ENCODE data around the gene NCAM1.

NCAM1 gene

GRCh38 chr11:113213549-113213948, 252.3 kb downstream of the NCAM1 start:
- no peak for DNase-seq

- DNase-seq = no peak
Measured at GRCh38 chr11:113222241-113222640, 261.0 kb downstream of the NCAM1 start.

GRCh38 chr11:113234888-113235287, 273.7 kb downstream of the NCAM1 start:
- no peak for DNase-seq

GRCh38 chr11:113237261-113237660, 276.0 kb downstream of the NCAM1 start:
- DNase-seq = no peak

GRCh38 chr11:113238721-113239120, 277.5 kb downstream of the NCAM1 start:
- DNase-seq = no peak

GRCh38 chr11:113240389-113240788, 279.2 kb downstream of the NCAM1 start:
- DNase-seq = no peak

- DNase-seq = no peak
Measured at GRCh38 chr11:113240790-113241635, 279.8 kb downstream of the NCAM1 start.

- DNase-seq = no peak
Measured at GRCh38 chr11:113241636-113242054, 280.4 kb downstream of the NCAM1 start.

- DNase-seq = no peak
Measured at GRCh38 chr11:113242060-113242459, 280.8 kb downstream of the NCAM1 start.

GRCh38 chr11:113242767-113243397, 281.7 kb downstream of the NCAM1 start:
- DNase-seq = no peak

GRCh38 chr11:113243696-113244095, 282.5 kb downstream of the NCAM1 start:
- DNase-seq = no peak

GRCh38 chr11:113245216-113245615, 284.0 kb downstream of the NCAM1 start:
- no peak for DNase-seq

GRCh38 chr11:113247221-113247620, 286.0 kb downstream of the NCAM1 start:
- DNase-seq = no peak

GRCh38 chr11:113247966-113248365, 286.7 kb downstream of the NCAM1 start:
- no peak for DNase-seq

GRCh38 chr11:113248702-113249490, 287.7 kb downstream of the NCAM1 start:
- DNase-seq = no peak

- DNase-seq = no peak
Measured at GRCh38 chr11:113249491-113249763, 288.2 kb downstream of the NCAM1 start.

GRCh38 chr11:113249786-113250185, 288.6 kb downstream of the NCAM1 start:
- no peak for DNase-seq

- DNase-seq = no peak
Measured at GRCh38 chr11:113251281-113251680, 290.1 kb downstream of the NCAM1 start.

- DNase-seq = no peak
Measured at GRCh38 chr11:113253406-113253805, 292.2 kb downstream of the NCAM1 start.

GRCh38 chr11:113255096-113255495, 293.9 kb downstream of the NCAM1 start:
- no peak for DNase-seq

- DNase-seq = no peak
Measured at GRCh38 chr11:113255741-113256140, 294.5 kb downstream of the NCAM1 start.

GRCh38 chr11:113256431-113257202, 295.4 kb downstream of the NCAM1 start:
- no peak for DNase-seq

- DNase-seq = no peak
Measured at GRCh38 chr11:113260096-113260425, 298.8 kb downstream of the NCAM1 start.
